ENCODE results near the gene PRKRA. TPM values are rescaled to one million over a fixed set of nuclear protein-coding genes. Genes with fewer than 3 reads are reported as not detected.

The PRKRA gene
- total and polyA plus RNA-seq, 2 donors (not counting 1 experiment from before 2014, with no cell fraction given) = 27.0 to 71.9 TPM

DNA sequence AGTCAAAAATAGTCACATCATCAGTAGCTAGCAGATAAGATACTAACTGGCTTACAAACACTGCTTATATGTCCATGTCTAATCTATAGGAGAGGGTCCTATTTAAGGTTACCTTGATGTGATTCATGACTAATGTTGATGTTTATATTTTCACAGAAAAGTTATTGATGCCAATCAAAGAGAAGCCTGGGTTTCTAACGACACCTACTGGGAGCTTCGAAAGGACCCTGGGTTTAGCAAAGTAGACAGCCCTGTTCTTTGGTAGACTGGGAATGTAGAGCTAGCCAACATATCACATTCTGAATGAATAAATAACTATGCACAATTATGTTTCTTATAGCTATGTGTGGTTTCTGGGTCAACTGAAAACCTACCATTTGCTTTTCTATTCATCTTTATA is 55.7 kb downstream of the PRKRA start:
- no peak overlapping the region for H3K4me3 ChIP-seq (ENCODE audit: control extremely low read depth in 1 of 5, extremely low read depth in 1 of 5, insufficient read depth in 1 of 5, low read depth in 2 of 5, low read length in 4 of 5)
- H3K79me2 ChIP-seq (ENCODE audit: control insufficient read depth, insufficient read depth, low read length) = no peaks in the 10 kb centered on the region
- no peaks in the 10 kb centered on the region for H3K27me3 Mint-ChIP-seq
- H3K27ac Mint-ChIP-seq = no peak overlapping the region
- H4K20me1 ChIP-seq (ENCODE audit: control insufficient read depth, insufficient read depth, low read length, poor library complexity, severe bottlenecking) = no peaks in the 10 kb centered on the region
- ATAC-seq (ENCODE audit: low read depth) (no peak), DNase-seq (no peak)
- TF ChIP-seq, protein P1, sequence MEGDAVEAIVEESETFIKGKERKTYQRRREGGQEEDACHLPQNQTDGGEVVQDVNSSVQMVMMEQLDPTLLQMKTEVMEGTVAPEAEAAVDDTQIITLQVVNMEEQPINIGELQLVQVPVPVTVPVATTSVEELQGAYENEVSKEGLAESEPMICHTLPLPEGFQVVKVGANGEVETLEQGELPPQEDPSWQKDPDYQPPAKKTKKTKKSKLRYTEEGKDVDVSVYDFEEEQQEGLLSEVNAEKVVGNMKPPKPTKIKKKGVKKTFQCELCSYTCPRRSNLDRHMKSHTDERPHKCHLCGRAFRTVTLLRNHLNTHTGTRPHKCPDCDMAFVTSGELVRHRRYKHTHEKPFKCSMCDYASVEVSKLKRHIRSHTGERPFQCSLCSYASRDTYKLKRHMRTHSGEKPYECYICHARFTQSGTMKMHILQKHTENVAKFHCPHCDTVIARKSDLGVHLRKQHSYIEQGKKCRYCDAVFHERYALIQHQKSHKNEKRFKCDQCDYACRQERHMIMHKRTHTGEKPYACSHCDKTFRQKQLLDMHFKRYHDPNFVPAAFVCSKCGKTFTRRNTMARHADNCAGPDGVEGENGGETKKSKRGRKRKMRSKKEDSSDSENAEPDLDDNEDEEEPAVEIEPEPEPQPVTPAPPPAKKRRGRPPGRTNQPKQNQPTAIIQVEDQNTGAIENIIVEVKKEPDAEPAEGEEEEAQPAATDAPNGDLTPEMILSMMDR (IDR thresholded peaks at IDR 0.05) = no peak
- no peak for TF ChIP-seq EZH2 (IDR thresholded peaks at IDR 0.05; ENCODE audit: borderline replicate concordance, insufficient read depth, low read depth, low read length, poor library complexity, severe bottlenecking)
- no peaks in the 10 kb centered on the region for H3K27me3 ChIP-seq (replicated peaks in 1 of 4; ENCODE audit: control extremely low read depth in 1 of 4, control insufficient read depth in 3 of 4, insufficient read depth in 4 of 4, low read length in 3 of 4)
- H3K9me3 Mint-ChIP-seq (ENCODE audit: insufficient read depth) = no peaks in the 10 kb centered on the region
- no peak overlapping the region for H3K4me3 Mint-ChIP-seq
- CTCF ChIA-PET = interaction anchor here (1.5 to 7.8 kb wide), 5 partner anchors 9 to 33 kb away, joined by 3 to 126 read pairs (median 4); no protein-coding TSS in a partner anchor
- no peaks in the 10 kb centered on the region for H3K9me3 ChIP-seq (ENCODE audit: control extremely low read depth in 1 of 3, control insufficient read depth in 2 of 3, insufficient read depth in 1 of 3, low read length in 2 of 3)
- intact Hi-C loops (cut with micrococcal nuclease) = loop anchor here (5.0 kb wide), 1 partner anchor 283 kb away; the partner anchor contains the start of gene RBM45
- no peak overlapping the region for H2AFZ ChIP-seq (ENCODE audit: insufficient read depth, low read depth, low read length, poor library complexity, severe bottlenecking)
- H3K4me1 Mint-ChIP-seq = no peaks in the 10 kb centered on the region
- POLR2A ChIA-PET = no interaction called here
- no CpG with 5 or more reads among the region's 2 CpGs for WGBS (ENCODE audit: insufficient coverage)
- H3K36me3 ChIP-seq (replicated peaks in 1 of 2; ENCODE audit: control extremely low read depth in 1 of 2, control insufficient read depth in 1 of 2, extremely low read depth in 1 of 2, insufficient read depth in 2 of 2, low read length in 1 of 2) = no peaks in the 10 kb centered on the region
- no peak overlapping the region for H3K4me2 ChIP-seq (replicated peaks; ENCODE audit: low read depth, low read length, poor library complexity, severe bottlenecking)
- H3K4me1 ChIP-seq (ENCODE audit: control insufficient read depth in 2 of 2, insufficient read depth in 2 of 2, low read length in 2 of 2) = no peaks in the 10 kb centered on the region
- no peak overlapping the region for H3K9ac ChIP-seq (ENCODE audit: low read length)
- H3K27ac ChIP-seq (ENCODE audit: low read length in 2 of 2) = no peak overlapping the region

DNA sequence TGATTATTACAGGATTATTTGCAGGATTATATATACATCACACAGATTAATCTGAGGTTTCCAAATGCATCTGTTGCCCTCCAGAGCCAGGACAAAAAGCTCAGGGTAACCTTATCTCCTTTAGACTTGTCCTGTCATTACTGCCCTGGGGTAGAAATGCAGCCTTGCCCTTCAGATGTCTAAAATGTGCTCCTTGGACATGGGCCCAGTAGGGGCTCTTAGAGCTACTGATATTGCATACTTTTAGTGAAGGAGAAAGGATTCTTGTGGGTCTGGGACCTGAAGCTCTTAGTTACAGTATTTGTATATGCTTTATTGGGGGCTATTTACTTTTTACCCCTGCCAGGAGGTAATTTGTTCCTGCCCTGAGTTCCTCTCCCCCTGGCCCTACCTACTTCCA is 56.1 kb downstream of the PRKRA start:
- no peak for DNase-seq
- intact Hi-C loops (cut with micrococcal nuclease) = loop anchor here (5.0 kb wide), 1 partner anchor 283 kb away; the partner anchor contains the start of gene RBM45
- no peak for TF ChIP-seq EZH2 (IDR thresholded peaks at IDR 0.05; ENCODE audit: borderline replicate concordance, insufficient read depth, low read depth, low read length, poor library complexity, severe bottlenecking)
- TF ChIP-seq, protein P1 (IDR thresholded peaks at IDR 0.05) = no peak
- Mint-ChIP-seq H3K27me3 (no peaks in the 10 kb centered on the region), H3K4me1 (no peaks in the 10 kb centered on the region), H3K27ac (no peak overlapping the region), H3K4me3 (no peak overlapping the region), H3K9me3 (ENCODE audit: insufficient read depth) (no peaks in the 10 kb centered on the region)
- no peaks in the 10 kb centered on the region for H3K36me3 ChIP-seq (replicated peaks in 1 of 2; ENCODE audit: control extremely low read depth in 1 of 2, control insufficient read depth in 1 of 2, extremely low read depth in 1 of 2, insufficient read depth in 2 of 2, low read length in 1 of 2)
- H3K9ac ChIP-seq (ENCODE audit: low read length) = no peak overlapping the region
- ATAC-seq (ENCODE audit: low read depth) = no peak
- no peak overlapping the region for H3K4me3 ChIP-seq (ENCODE audit: control extremely low read depth in 1 of 5, extremely low read depth in 1 of 5, insufficient read depth in 1 of 5, low read depth in 2 of 5, low read length in 4 of 5)
- H3K9me3 ChIP-seq (ENCODE audit: control extremely low read depth in 1 of 3, control insufficient read depth in 2 of 3, insufficient read depth in 1 of 3, low read length in 2 of 3) = no peaks in the 10 kb centered on the region
- no peaks in the 10 kb centered on the region for H3K79me2 ChIP-seq (ENCODE audit: control insufficient read depth, insufficient read depth, low read length)
- CTCF ChIA-PET = interaction anchor here (1.5 to 7.8 kb wide), 5 partner anchors 9 to 34 kb away, joined by 3 to 126 read pairs (median 4); no protein-coding TSS in a partner anchor
- no peaks in the 10 kb centered on the region for H3K4me1 ChIP-seq (ENCODE audit: control insufficient read depth in 2 of 2, insufficient read depth in 2 of 2, low read length in 2 of 2)
- no peak overlapping the region for H3K27ac ChIP-seq (ENCODE audit: low read length in 2 of 2)
- no peak overlapping the region for H2AFZ ChIP-seq (ENCODE audit: insufficient read depth, low read depth, low read length, poor library complexity, severe bottlenecking)
- no peaks in the 10 kb centered on the region for H3K27me3 ChIP-seq (replicated peaks in 1 of 4; ENCODE audit: control extremely low read depth in 1 of 4, control insufficient read depth in 3 of 4, insufficient read depth in 4 of 4, low read length in 3 of 4)
- H3K4me2 ChIP-seq (replicated peaks; ENCODE audit: low read depth, low read length, poor library complexity, severe bottlenecking) = no peak overlapping the region
- H4K20me1 ChIP-seq (ENCODE audit: control insufficient read depth, insufficient read depth, low read length, poor library complexity, severe bottlenecking) = no peaks in the 10 kb centered on the region
- POLR2A ChIA-PET = no interaction called here

Measured in B cell (primary cell).